Measurements from ENCODE around the gene LIMCH1.
"Not testable (repeated sequence)": the region's sequence is repeated elsewhere in the genome, so short reads cannot be mapped to it uniquely, and the experiment has no call there.

LIMCH1 gene

DNA sequence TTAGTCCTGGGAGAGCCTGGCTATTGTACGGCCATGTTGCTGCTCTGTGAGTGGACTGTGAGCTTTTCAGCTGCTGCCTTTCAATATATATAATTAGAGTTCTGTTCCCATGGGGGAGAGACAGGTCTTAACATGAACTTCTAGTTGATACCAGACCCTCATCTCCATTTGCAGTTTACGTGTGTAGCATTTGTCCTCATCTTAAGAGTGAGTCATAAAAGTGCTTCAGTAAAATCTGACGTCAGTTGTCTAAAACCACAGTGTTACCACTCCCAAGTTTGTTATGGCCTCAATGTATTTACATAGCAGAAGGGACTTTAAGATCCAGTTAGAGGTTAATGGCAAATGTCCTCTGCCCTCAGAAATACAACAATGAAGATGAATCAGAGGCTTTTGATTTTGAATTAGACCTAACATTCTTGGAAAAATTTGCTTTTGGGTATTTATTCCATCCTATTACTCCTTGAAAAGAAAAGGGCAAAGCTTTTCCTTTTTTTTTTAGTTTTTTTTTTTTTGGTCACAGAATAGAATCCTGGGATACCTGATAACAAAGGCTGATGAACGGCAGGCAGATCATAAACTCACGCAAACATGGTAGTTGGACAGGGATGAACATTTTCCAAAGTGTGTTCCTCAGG is 172.0 kb downstream of the LIMCH1 start:
- no peak for TF ChIP-seq CTCF (IDR thresholded peaks at IDR 0.05)
- Histone ChIP-seq H3K4me3 (no peak overlapping the region), H3K27ac (no peak overlapping the region)
- no peak for DNase-seq (ENCODE audit: low spot score)

GRCh38 chr4:41711654-41712053 is 173.7 kb downstream of the LIMCH1 start:
- not testable (repeated sequence) for DNase-seq (ENCODE audit: low spot score); H3K27ac ChIP-seq; H3K4me3 ChIP-seq

GRCh38 chr4:41712425-41712824 is 174.5 kb downstream of the LIMCH1 start:
- Histone ChIP-seq H3K27ac (no peak overlapping the region), H3K4me3 (no peak overlapping the region)
- no peak for TF ChIP-seq CTCF (IDR thresholded peaks at IDR 0.05)
- DNase-seq (ENCODE audit: low spot score): no peak

GRCh38 chr4:41713768-41714167 is 175.8 kb downstream of the LIMCH1 start:
- H3K27ac ChIP-seq: no peak overlapping the region
- no peak overlapping the region for H3K4me3 ChIP-seq
- no peak for DNase-seq (ENCODE audit: low spot score)

DNA sequence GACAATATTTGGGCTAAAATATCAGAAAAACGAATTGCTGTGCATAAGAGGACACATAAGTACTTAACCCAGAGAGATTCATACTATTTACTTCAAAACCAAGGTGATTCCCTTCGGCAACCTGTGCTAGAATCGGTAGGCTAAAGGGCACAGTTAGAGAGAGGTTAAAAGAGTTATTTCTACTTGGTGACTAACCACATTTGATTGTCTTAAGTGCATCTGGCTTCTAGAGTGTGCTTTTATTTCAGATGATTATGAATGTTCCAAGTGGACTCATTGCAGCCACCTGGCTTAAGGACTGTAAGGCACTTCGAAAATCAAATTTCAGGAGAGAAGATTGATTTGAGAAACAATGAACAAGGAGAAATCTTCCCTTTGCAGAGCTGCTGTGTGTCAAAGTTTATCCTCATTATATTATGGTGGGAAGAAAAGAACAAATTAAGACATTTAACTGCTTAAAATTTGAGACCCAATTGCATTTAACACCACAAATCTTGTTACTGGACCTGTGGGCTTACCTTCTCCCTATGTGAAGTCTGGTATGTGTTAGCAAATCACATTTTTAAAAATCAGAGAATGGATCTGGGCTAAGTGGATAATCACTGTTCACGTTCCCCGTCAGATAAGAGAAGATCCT is 176.5 kb downstream of the LIMCH1 start:
- H3K4me3 ChIP-seq: no peak overlapping the region
- DNase-seq (ENCODE audit: low spot score): no peak
- H3K27ac ChIP-seq: no peak overlapping the region
- TF ChIP-seq CTCF (IDR thresholded peaks at IDR 0.05): no peak

More at GRCh38 chr4:41713768-41714167, 175.8 kb downstream of the LIMCH1 start:
- no peak for TF ChIP-seq CTCF (IDR thresholded peaks at IDR 0.05)

DNA sequence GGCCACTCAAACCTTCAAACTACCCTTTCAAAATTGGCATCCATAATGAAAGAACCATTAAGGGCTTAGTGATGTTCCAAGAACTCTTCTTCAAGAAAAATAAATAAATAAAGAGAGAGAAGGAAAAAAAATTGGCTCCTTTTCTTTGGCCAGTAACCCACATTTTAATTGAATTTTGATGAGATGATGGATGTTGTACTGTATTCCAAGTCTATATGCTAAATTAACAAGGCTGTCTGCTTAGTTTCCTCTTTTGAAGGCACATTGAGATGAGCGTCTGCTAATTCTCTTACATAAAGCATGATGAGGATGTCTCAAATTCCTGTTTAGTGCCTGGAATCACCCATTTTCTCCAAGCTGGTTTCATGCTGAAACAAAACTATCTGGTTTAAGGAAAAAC is 177.2 kb downstream of the LIMCH1 start:
- no peak for TF ChIP-seq CTCF (IDR thresholded peaks at IDR 0.05)
- Histone ChIP-seq H3K27ac (no peak overlapping the region), H3K4me3 (no peak overlapping the region)
- no peak for DNase-seq (ENCODE audit: low spot score)

GRCh38 chr4:41718907-41719306 is 180.9 kb downstream of the LIMCH1 start:
- DNase-seq (ENCODE audit: low spot score): no peak
- Histone ChIP-seq H3K4me3 (no peak overlapping the region), H3K27ac (no peak overlapping the region)
- TF ChIP-seq CTCF (IDR thresholded peaks at IDR 0.05): no peak
